DOHH2 (cell line): ENCODE measurements around the gene HBE1.

ENCODE experiments used
- H3F3A ChIP-seq: fragments of 200-600 bp; sonication (generic), shearing (Covaris generic); 2 replicates; pipeline ENCODE4 v1.6.0; 2016; ENCODE audit warnings: antibody characterized with exemption, mild to moderate bottlenecking; ENCODE audit not compliant: control insufficient read depth, insufficient read depth
- H3K27ac ChIP-seq: fragments of 200-600 bp; sonication (generic); 2 replicates; pipeline ENCODE4 v1.5.1; 2014; ENCODE audit warnings: low read depth, mild to moderate bottlenecking, low read length, moderate library complexity
- H3K27me3 ChIP-seq: fragments of 200-600 bp; sonication (generic); 2 replicates; pipeline ENCODE4 v1.6.1; 2014; ENCODE audit warnings: mild to moderate bottlenecking, low read length, mixed read lengths; ENCODE audit not compliant: control insufficient read depth
- H3K36me3 ChIP-seq: fragments of 200-600 bp; sonication (generic); 2 replicates; pipeline ENCODE4 v1.6.1; 2014; ENCODE audit warnings: mild to moderate bottlenecking, low read length, moderate library complexity, mixed read lengths; ENCODE audit not compliant: control insufficient read depth
- H3K4me1 ChIP-seq: fragments of 200-600 bp; sonication (generic); 2 replicates; pipeline ENCODE4 v1.6.1; 2014; ENCODE audit warnings: mild to moderate bottlenecking, low read length, mixed read lengths; ENCODE audit not compliant: control insufficient read depth
- H3K4me2 ChIP-seq: fragments of 200-600 bp; sonication (generic); 2 replicates; pipeline ENCODE4 v1.6.0; 2014; ENCODE audit warnings: mild to moderate bottlenecking, low read length, moderate library complexity
- H3K4me3 ChIP-seq: fragments of 200-600 bp; sonication (generic); 2 replicates; pipeline ENCODE4 v1.5.1; 2014; ENCODE audit warnings: mild to moderate bottlenecking, low read length, mixed read lengths
- H3K79me2 ChIP-seq: fragments of 200-600 bp; sonication (generic); 2 replicates; pipeline ENCODE4 v1.6.1; 2014; ENCODE audit warnings: mild to moderate bottlenecking, low read length, mixed read lengths; ENCODE audit not compliant: control insufficient read depth
- H3K9me2 ChIP-seq: fragments of 200-600 bp; sonication (generic); replicated peaks from 2 replicates; pipeline ENCODE4 v1.6.1; 2014; ENCODE audit warnings: mild to moderate bottlenecking, low read length, mixed read lengths; ENCODE audit not compliant: control insufficient read depth
- H3K9me3 ChIP-seq: fragments of 200-600 bp; sonication (generic); 2 replicates; pipeline ENCODE4 v1.6.1; 2014; ENCODE audit warnings: antibody characterized with exemption, low read length, mixed read lengths; ENCODE audit not compliant: control insufficient read depth, insufficient read depth
- H4K20me1 ChIP-seq: fragments of 200-600 bp; sonication (generic); 2 replicates; pipeline ENCODE4 v1.6.0; 2014; ENCODE audit warnings: low read depth, mild to moderate bottlenecking, antibody characterized with exemption, low read length, moderate library complexity; ENCODE audit not compliant: control insufficient read depth, insufficient read depth
- EZH2phosphoT487 ChIP-seq: fragments of 200-600 bp; sonication (generic); IDR thresholded peaks from 2 replicates; pipeline ENCODE4 v1.6.1; 2017; ENCODE audit warnings: borderline replicate concordance, mild to moderate bottlenecking, antibody characterized with exemption, low read length, moderate library complexity, mixed read lengths
- TF ChIP-seq, protein P1 (sequence below): fragments of 200-600 bp; sonication (generic); IDR thresholded peaks from one replicate; pipeline ENCODE4 v1.5.1; 2014; ENCODE audit warnings: antibody characterized with exemption, mild to moderate bottlenecking, low read depth, low read length; ENCODE audit not compliant: poor library complexity, severe bottlenecking

HBE1 gene

DNA sequence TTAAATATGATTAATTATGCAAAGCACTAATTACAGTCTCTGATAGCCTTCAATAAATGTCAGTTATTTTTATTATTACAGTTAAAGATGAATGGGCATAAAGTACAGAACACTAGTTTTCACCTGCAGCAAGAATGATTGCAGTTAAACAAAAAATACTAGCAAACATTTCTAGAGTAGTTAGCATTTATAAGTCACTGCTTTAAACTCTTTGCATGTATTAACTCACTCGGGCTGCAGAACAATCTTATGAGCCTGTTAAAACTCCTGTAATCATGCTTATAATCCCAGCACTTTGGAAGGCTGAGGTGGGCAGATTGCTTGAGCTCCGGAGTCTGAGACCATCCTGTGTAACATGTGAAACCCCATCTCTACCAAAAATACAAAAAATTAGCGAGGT is 17.2 kb upstream of the HBE1 start:
- H3K4me1 ChIP-seq = no peaks in the 10 kb centered on the region
- no peak overlapping the region for H3K27ac ChIP-seq
- no peaks in the 10 kb centered on the region for H3K9me3 ChIP-seq
- H3K27me3 ChIP-seq = no peaks in the 10 kb centered on the region
- no peaks in the 10 kb centered on the region for H3K36me3 ChIP-seq
- no peak overlapping the region for H3K4me2 ChIP-seq
- no peaks in the 10 kb centered on the region for H3K79me2 ChIP-seq
- TF ChIP-seq EZH2phosphoT487 = no peak
- TF ChIP-seq, protein P1, sequence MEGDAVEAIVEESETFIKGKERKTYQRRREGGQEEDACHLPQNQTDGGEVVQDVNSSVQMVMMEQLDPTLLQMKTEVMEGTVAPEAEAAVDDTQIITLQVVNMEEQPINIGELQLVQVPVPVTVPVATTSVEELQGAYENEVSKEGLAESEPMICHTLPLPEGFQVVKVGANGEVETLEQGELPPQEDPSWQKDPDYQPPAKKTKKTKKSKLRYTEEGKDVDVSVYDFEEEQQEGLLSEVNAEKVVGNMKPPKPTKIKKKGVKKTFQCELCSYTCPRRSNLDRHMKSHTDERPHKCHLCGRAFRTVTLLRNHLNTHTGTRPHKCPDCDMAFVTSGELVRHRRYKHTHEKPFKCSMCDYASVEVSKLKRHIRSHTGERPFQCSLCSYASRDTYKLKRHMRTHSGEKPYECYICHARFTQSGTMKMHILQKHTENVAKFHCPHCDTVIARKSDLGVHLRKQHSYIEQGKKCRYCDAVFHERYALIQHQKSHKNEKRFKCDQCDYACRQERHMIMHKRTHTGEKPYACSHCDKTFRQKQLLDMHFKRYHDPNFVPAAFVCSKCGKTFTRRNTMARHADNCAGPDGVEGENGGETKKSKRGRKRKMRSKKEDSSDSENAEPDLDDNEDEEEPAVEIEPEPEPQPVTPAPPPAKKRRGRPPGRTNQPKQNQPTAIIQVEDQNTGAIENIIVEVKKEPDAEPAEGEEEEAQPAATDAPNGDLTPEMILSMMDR = no peak
- no peaks in the 10 kb centered on the region for H4K20me1 ChIP-seq
- H3K9me2 ChIP-seq = no peaks in the 10 kb centered on the region
- no peaks in the 10 kb centered on the region for H3F3A ChIP-seq
- no peak overlapping the region for H3K4me3 ChIP-seq

DNA sequence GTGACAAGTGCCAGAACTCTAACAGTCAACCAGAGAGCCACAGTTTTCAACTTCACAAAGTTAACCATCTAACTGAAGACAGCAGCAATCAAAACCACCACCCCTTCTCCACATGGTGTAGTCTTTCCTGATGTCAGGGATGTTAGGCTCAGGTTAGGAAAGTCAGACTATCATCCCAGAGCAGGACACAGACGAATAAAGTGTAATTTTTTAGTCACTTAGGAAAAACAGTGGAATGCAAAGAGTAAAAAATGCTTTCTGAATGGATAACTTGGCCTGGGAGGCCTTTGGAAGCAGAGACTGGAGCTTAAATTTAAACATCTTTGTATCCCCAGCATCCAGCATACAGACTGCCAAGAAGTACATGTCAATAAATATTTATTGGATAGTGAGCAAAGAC is 16.6 kb upstream of the HBE1 start:
- Histone ChIP-seq H3K9me2 (no peaks in the 10 kb centered on the region), H3K4me2 (no peak overlapping the region), H3K4me3 (no peak overlapping the region), H3K4me1 (no peaks in the 10 kb centered on the region), H3K9me3 (no peaks in the 10 kb centered on the region), H3K27ac (no peak overlapping the region), H3K79me2 (no peaks in the 10 kb centered on the region), H3F3A (no peaks in the 10 kb centered on the region), H3K36me3 (no peaks in the 10 kb centered on the region), H3K27me3 (no peaks in the 10 kb centered on the region), H4K20me1 (no peaks in the 10 kb centered on the region)
- TF ChIP-seq EZH2phosphoT487 = no peak
- TF ChIP-seq, protein P1 = no peak

DNA sequence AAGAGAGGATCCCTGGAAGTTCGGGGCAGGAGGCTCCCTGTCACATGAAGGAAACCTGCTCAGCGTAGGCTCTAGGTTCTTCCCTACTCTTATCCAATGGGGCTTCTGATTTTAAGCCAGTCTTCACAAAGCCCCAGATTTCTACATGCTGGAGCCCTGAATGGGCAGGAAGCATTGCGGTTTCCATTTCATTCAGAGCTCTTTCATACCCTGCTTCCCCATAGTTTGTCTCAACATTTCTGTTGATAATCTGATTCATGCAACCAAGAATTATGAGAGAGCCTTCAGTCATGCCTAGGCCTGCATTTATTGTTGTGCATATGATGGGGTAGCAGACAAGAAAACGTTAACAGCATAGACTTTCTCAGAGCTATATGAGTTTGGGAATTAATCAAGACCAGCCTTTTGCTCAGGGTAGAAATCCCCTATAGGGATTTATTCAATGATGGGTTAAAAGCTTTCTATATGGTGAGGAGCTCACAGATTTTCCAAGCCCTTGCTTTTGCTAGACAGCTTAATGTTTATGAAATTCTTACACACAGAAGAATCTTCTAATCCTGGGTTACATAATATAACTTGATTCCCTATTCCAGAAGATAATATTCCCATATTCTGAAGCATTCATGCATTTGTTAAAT is 16.1 kb upstream of the HBE1 start:
- H3K4me2 ChIP-seq = no peak overlapping the region
- H3K27ac ChIP-seq = no peak overlapping the region
- no peaks in the 10 kb centered on the region for H3K79me2 ChIP-seq
- no peaks in the 10 kb centered on the region for H3K9me3 ChIP-seq
- H3F3A ChIP-seq = no peaks in the 10 kb centered on the region
- H3K27me3 ChIP-seq = no peaks in the 10 kb centered on the region
- H3K4me3 ChIP-seq = no peak overlapping the region
- H4K20me1 ChIP-seq = no peaks in the 10 kb centered on the region
- no peaks in the 10 kb centered on the region for H3K36me3 ChIP-seq
- no peaks in the 10 kb centered on the region for H3K4me1 ChIP-seq
- H3K9me2 ChIP-seq = no peaks in the 10 kb centered on the region
- TF ChIP-seq EZH2phosphoT487 = no peak
- TF ChIP-seq, protein P1 = no peak
